Measurements from ENCODE around the gene CHURC1.
A peak's percentile ranks its signal among the peaks of the same experiment; 100 is the strongest.

Gene CHURC1

DNA sequence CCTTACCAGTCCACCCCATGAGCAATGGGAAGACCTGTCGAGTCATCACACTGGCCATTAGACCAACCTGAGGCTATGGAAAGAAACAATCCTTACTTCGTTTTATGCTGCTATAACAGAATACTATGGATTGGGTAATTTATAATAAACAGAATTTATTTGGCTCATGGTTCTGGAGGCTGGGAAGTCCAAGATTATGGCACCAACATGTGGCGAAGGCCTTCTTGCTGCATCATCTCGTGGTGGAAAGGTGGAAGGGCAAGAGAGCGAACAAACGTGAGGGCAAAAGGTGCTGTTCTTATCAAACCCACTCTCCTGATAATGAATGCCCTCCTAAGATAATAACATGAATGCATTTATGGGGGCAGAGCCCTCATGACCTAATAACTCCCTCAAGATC is 24.9 kb upstream of the CHURC1 start:
- Histone ChIP-seq H3K4me3 (ENCODE audit: low read depth, low read length, poor library complexity, severe bottlenecking) (no peak overlapping the region), H3K4me2 (ENCODE audit: low read length) (no peak overlapping the region), H3K9ac (ENCODE audit: low read length) (no peak overlapping the region), H3K79me2 (ENCODE audit: insufficient read depth, low read length) (no peaks in the 10 kb centered on the region), H4K20me1 (ENCODE audit: insufficient read depth, low read length) (no peaks in the 10 kb centered on the region), H3K36me3 (ENCODE audit: insufficient read depth, low read length) (no peaks in the 10 kb centered on the region), H3K9me2 (ENCODE audit: low read depth, low read length) (no peaks in the 10 kb centered on the region), H3F3A (ENCODE audit: insufficient read depth, low read length) (no peaks in the 10 kb centered on the region), H3K27me3 (ENCODE audit: insufficient read depth, low read length) (no peaks in the 10 kb centered on the region), H3K27ac (ENCODE audit: low read depth, low read length, poor library complexity, severe bottlenecking) (no peak overlapping the region), H3K9me3 (ENCODE audit: low read length) (no peaks in the 10 kb centered on the region), H3K4me1 (ENCODE audit: insufficient read depth, low read length, severe bottlenecking) (no peaks in the 10 kb centered on the region), H2AFZ (ENCODE audit: low read length) (no peak overlapping the region)
- TF ChIP-seq, protein P1, sequence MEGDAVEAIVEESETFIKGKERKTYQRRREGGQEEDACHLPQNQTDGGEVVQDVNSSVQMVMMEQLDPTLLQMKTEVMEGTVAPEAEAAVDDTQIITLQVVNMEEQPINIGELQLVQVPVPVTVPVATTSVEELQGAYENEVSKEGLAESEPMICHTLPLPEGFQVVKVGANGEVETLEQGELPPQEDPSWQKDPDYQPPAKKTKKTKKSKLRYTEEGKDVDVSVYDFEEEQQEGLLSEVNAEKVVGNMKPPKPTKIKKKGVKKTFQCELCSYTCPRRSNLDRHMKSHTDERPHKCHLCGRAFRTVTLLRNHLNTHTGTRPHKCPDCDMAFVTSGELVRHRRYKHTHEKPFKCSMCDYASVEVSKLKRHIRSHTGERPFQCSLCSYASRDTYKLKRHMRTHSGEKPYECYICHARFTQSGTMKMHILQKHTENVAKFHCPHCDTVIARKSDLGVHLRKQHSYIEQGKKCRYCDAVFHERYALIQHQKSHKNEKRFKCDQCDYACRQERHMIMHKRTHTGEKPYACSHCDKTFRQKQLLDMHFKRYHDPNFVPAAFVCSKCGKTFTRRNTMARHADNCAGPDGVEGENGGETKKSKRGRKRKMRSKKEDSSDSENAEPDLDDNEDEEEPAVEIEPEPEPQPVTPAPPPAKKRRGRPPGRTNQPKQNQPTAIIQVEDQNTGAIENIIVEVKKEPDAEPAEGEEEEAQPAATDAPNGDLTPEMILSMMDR (IDR thresholded peaks at IDR 0.05; ENCODE audit: low read length) = no peak
- no peak for TF ChIP-seq EZH2 (IDR thresholded peaks at IDR 0.05; ENCODE audit: borderline replicate concordance, low read length)

DNA sequence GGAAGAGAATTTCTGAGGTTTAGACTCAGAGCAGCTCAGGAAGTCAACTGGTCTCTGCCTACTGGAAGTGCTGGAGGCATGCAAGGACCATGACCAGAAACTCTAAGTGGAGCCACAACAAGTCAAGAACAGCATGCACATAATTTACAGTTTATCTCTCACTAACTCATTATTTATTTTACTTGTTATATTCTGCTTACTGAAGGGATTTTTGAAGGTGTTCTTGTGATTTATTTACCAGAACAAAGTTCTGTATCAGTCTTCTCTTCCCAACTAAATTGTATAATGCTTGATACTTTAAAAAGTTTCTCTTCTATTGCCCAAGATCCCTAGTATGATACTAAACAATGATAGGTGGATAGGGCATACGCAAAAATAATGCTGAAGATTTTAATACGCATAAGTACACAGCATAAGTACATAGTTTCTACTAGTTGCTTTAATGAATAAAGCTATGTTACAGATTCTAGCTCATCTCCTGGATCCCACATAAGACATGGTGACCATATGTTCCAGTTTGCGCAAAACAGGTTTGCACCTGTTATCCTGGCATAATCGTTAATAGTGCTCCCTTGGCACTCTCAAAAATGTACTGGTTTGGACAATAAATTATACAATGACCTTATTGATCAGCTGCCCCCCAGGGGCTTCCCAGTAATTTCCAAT is 22.9 kb upstream of the CHURC1 start:
- Histone ChIP-seq H3K4me1 (ENCODE audit: insufficient read depth, low read length, severe bottlenecking) (no peaks in the 10 kb centered on the region), H3K9me2 (ENCODE audit: low read depth, low read length) (no peaks in the 10 kb centered on the region), H3K9ac (ENCODE audit: low read length) (no peak overlapping the region), H3K4me3 (ENCODE audit: low read depth, low read length, poor library complexity, severe bottlenecking) (no peak overlapping the region), H3K79me2 (ENCODE audit: insufficient read depth, low read length) (no peaks in the 10 kb centered on the region), H2AFZ (ENCODE audit: low read length) (no peak overlapping the region), H3K27me3 (ENCODE audit: insufficient read depth, low read length) (no peaks in the 10 kb centered on the region), H3K36me3 (ENCODE audit: insufficient read depth, low read length) (no peaks in the 10 kb centered on the region), H3K4me2 (ENCODE audit: low read length) (no peak overlapping the region), H3K9me3 (ENCODE audit: low read length) (no peaks in the 10 kb centered on the region), H4K20me1 (ENCODE audit: insufficient read depth, low read length) (no peaks in the 10 kb centered on the region), H3F3A (ENCODE audit: insufficient read depth, low read length) (no peaks in the 10 kb centered on the region), H3K27ac (ENCODE audit: low read depth, low read length, poor library complexity, severe bottlenecking) (no peak overlapping the region)
- TF ChIP-seq, protein P1 (IDR thresholded peaks at IDR 0.05; ENCODE audit: low read length) = no peak
- no peak for TF ChIP-seq EZH2 (IDR thresholded peaks at IDR 0.05; ENCODE audit: borderline replicate concordance, low read length)

DNA sequence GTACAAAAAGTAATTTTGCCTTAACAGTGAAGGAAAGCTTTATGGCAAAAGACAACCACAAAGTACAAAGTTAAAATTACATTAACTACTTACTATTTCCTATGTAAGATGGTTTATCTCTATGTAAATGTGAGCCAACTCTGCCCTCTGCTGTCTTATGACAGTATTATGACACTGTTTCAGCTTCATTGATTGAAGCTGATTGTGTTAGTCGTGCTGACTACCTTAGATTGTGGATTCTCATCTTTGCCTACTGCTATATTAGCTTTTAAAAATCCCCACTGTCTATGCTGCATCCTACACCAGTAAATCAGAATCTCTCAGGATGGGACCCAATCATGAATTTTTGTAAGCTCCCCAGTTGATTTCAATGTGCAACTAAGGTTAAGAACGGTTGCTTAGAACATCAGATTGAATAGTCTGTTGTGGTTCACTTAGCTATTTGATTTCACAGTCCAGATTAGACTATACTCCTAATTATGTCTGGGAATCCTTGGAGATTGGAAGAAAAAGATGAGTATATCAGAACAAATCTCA is 22.3 kb upstream of the CHURC1 start:
- Histone ChIP-seq H3K9me2 (ENCODE audit: low read depth, low read length) (no peaks in the 10 kb centered on the region), H3K9me3 (ENCODE audit: low read length) (no peaks in the 10 kb centered on the region), H3F3A (ENCODE audit: insufficient read depth, low read length) (no peaks in the 10 kb centered on the region), H3K4me2 (ENCODE audit: low read length) (no peak overlapping the region), H3K36me3 (ENCODE audit: insufficient read depth, low read length) (no peaks in the 10 kb centered on the region), H2AFZ (ENCODE audit: low read length) (no peak overlapping the region), H3K4me1 (ENCODE audit: insufficient read depth, low read length, severe bottlenecking) (no peaks in the 10 kb centered on the region), H3K27ac (ENCODE audit: low read depth, low read length, poor library complexity, severe bottlenecking) (no peak overlapping the region), H3K27me3 (ENCODE audit: insufficient read depth, low read length) (no peaks in the 10 kb centered on the region), H3K4me3 (ENCODE audit: low read depth, low read length, poor library complexity, severe bottlenecking) (no peak overlapping the region), H3K79me2 (ENCODE audit: insufficient read depth, low read length) (no peaks in the 10 kb centered on the region), H4K20me1 (ENCODE audit: insufficient read depth, low read length) (no peaks in the 10 kb centered on the region), H3K9ac (ENCODE audit: low read length) (no peak overlapping the region)
- no peak for TF ChIP-seq EZH2 (IDR thresholded peaks at IDR 0.05; ENCODE audit: borderline replicate concordance, low read length)
- TF ChIP-seq, protein P1 (IDR thresholded peaks at IDR 0.05; ENCODE audit: low read length) = peak; percentile 74

Data from OCI-LY1 (cell line).